ENCODE measurements around the gene RNF126. TPM values are rescaled to one million over a fixed set of nuclear protein-coding genes. Genes with fewer than 3 reads are reported as not detected.
A peak's percentile ranks its signal among the peaks of the same experiment; 100 is the strongest.
"Not testable (repeated sequence)": the region's sequence is repeated elsewhere in the genome, so short reads cannot be mapped to it uniquely, and the experiment has no call there.

The RNF126 gene
- total RNA-seq, 1 donor from 2014 or later: 17.5 TPM

- DNase-seq (ENCODE audit: low spot score in 2 of 2) (no peak), FAIRE-seq (no peak)
These were observed 23.7 kb upstream of the RNF126 start for GRCh38 chr19:686589-687297.

GRCh38 chr19:685454-685931 lies 22.5 kb upstream of the RNF126 start:
- DNase-seq (ENCODE audit: low spot score in 2 of 2) (no peak), FAIRE-seq (no peak)

- no peak for FAIRE-seq
These were observed 19.8 kb upstream of the RNF126 start for GRCh38 chr19:682678-683320.

GRCh38 chr19:681029-682019 lies 18.3 kb upstream of the RNF126 start:
- DNase-seq (ENCODE audit: low spot score in 2 of 2) (peak; percentile 83 to 85), FAIRE-seq (no peak)

More at GRCh38 chr19:682678-683320, 19.8 kb upstream of the RNF126 start:
- DNase-seq (ENCODE audit: low spot score in 2 of 2): no peak

- DNase-seq (ENCODE audit: low spot score in 2 of 2): peak; percentile 98 to 99
- no peak for FAIRE-seq
These were observed 17.4 kb upstream of the RNF126 start for GRCh38 chr19:680287-681028.

GRCh38 chr19:679418-680286 lies 16.6 kb upstream of the RNF126 start:
- DNase-seq (ENCODE audit: low spot score in 2 of 2) (peak; percentile 75), FAIRE-seq (no peak)

- FAIRE-seq: no peak
These were observed 15.9 kb upstream of the RNF126 start for GRCh38 chr19:678791-679388.

GRCh38 chr19:677601-678436 lies 14.8 kb upstream of the RNF126 start:
- no peak for FAIRE-seq
- DNase-seq (ENCODE audit: low spot score in 2 of 2): no peak

More at GRCh38 chr19:678791-679388, 15.9 kb upstream of the RNF126 start:
- DNase-seq (ENCODE audit: low spot score in 2 of 2): no peak

GRCh38 chr19:677201-677600 lies 14.2 kb upstream of the RNF126 start:
- peak in 1 of 2 donors; percentile 69 for DNase-seq (ENCODE audit: low spot score in 2 of 2)
- FAIRE-seq: no peak

GRCh38 chr19:676339-677105 lies 13.5 kb upstream of the RNF126 start, which contains the start of gene FSTL3:
TSS of gene FSTL3 (plus strand) at chr19:676392. CDS start at chr19:676424, 32 bp downstream.
- FAIRE-seq: no peak

GRCh38 chr19:676007-676338 lies 13.0 kb upstream of the RNF126 start:
- FAIRE-seq: no peak
- no peak for DNase-seq (ENCODE audit: low spot score in 2 of 2)

More at GRCh38 chr19:676339-677105, 13.5 kb upstream of the RNF126 start, which contains the start of gene FSTL3:
- no peak for DNase-seq (ENCODE audit: low spot score in 2 of 2)

GRCh38 chr19:674282-675151 lies 11.5 kb upstream of the RNF126 start:
- peak in 1 of 2 donors; percentile 66 for DNase-seq (ENCODE audit: low spot score in 2 of 2)
- no peak for FAIRE-seq

- DNase-seq (ENCODE audit: low spot score in 2 of 2) (no peak), FAIRE-seq (no peak)
These were observed 7.6 kb upstream of the RNF126 start for GRCh38 chr19:670609-671075.

GRCh38 chr19:668675-669434 lies 5.8 kb upstream of the RNF126 start:
- not testable (repeated sequence) for DNase-seq (ENCODE audit: low spot score in 2 of 2); FAIRE-seq

All from frontal cortex (tissue), 4 donors.